Measurements from ENCODE around the gene RBPJL. TPM values are rescaled to one million over a fixed set of nuclear protein-coding genes. Genes with fewer than 3 reads are reported as not detected.
A peak's percentile ranks its signal among the peaks of the same experiment; 100 is the strongest.

The RBPJL gene
- total RNA-seq, 1 donor from 2014 or later: not detected

GRCh38 chr20:45365444-45365970, 58.9 kb downstream of the RBPJL start:
- DNase-seq: no peak
- Mint-ChIP-seq H3K9me3 (no peaks in the 10 kb centered on the region), H3K4me3 (peak overlapping the region; percentile 4), H3K36me3 (ENCODE audit: low read depth) (peaks cover 49% of the 10 kb centered on the region), H3K27ac (no peak overlapping the region), H3K27me3 (no peaks in the 10 kb centered on the region), H3K4me1 (peaks cover 76% of the 10 kb centered on the region)
- ChIA-PET POLR2A (interaction anchor here (0.6 to 6.1 kb wide), 3 partner anchors 51 to 764 kb away, joined by 3 to 74 read pairs (median 41); partner anchors contain the start of gene PIGT), CTCF (interaction anchor here (0.8 to 22.9 kb wide), 2 partner anchors 8 to 69 kb away, joined by 3 to 534 read pairs; no protein-coding TSS in a partner anchor)
- no peak for TF ChIP-seq CTCF (IDR thresholded peaks at IDR 0.05)
- intact Hi-C loops (cut with micrococcal nuclease): loop anchor here (5.0 to 10.0 kb wide), 3 partner anchors 398 to 989 kb away; partner anchors contain the start of gene STK4
- ATAC-seq (ENCODE audit: low read depth): no peak

GRCh38 chr20:45366192-45366591, 59.6 kb downstream of the RBPJL start:
- intact Hi-C loops (cut with micrococcal nuclease): loop anchor here (5.0 to 10.0 kb wide), 3 partner anchors 399 to 989 kb away; partner anchors contain the start of gene STK4
- no peak for TF ChIP-seq CTCF (IDR thresholded peaks at IDR 0.05)
- Mint-ChIP-seq H3K27me3 (no peaks in the 10 kb centered on the region), H3K27ac (no peak overlapping the region), H3K4me3 (no peak overlapping the region), H3K36me3 (ENCODE audit: low read depth) (peaks cover 54% of the 10 kb centered on the region), H3K9me3 (no peaks in the 10 kb centered on the region), H3K4me1 (peaks cover 82% of the 10 kb centered on the region)
- DNase-seq: no peak
- ChIA-PET POLR2A (interaction anchor here (4.4 to 6.1 kb wide), 2 partner anchors 51 to 70 kb away, joined by 41 to 74 read pairs; partner anchors contain the start of gene PIGT), CTCF (interaction anchor here (0.6 to 22.9 kb wide), 2 partner anchors 69 to 829 kb away, joined by 4 to 534 read pairs; no protein-coding TSS in a partner anchor)
- ATAC-seq (ENCODE audit: low read depth): no peak

GRCh38 chr20:45366631-45367030, 60.0 kb downstream of the RBPJL start:
- ChIA-PET POLR2A (interaction anchor here (3.0 to 6.1 kb wide), 3 partner anchors 50 to 70 kb away, joined by 29 to 74 read pairs (median 41); partner anchors contain the start of gene PIGT), CTCF (interaction anchor here (0.6 to 22.9 kb wide), 3 partner anchors 68 to 829 kb away, joined by 4 to 534 read pairs (median 9); no protein-coding TSS in a partner anchor)
- no peak for ATAC-seq (ENCODE audit: low read depth)
- H3K4me3 Mint-ChIP-seq: peak overlapping the region; percentile 41
- H3K36me3 Mint-ChIP-seq (ENCODE audit: low read depth): peaks cover 56% of the 10 kb centered on the region
- TF ChIP-seq CTCF (IDR thresholded peaks at IDR 0.05): no peak
- H3K4me1 Mint-ChIP-seq: peaks cover 86% of the 10 kb centered on the region
- no peaks in the 10 kb centered on the region for H3K9me3 Mint-ChIP-seq
- intact Hi-C loops (cut with micrococcal nuclease): loop anchor here (5.0 to 10.0 kb wide), 3 partner anchors 399 to 988 kb away; partner anchors contain the start of gene STK4
- H3K27ac Mint-ChIP-seq: peak overlapping the region; percentile 86
- DNase-seq: no peak
- H3K27me3 Mint-ChIP-seq: no peaks in the 10 kb centered on the region

- peak overlapping the region; percentile 86 for H3K27ac Mint-ChIP-seq
- no peaks in the 10 kb centered on the region for H3K27me3 Mint-ChIP-seq
- no peak for TF ChIP-seq CTCF (IDR thresholded peaks at IDR 0.05)
- peak overlapping the region; percentile 41 for H3K4me3 Mint-ChIP-seq
- POLR2A ChIA-PET: interaction anchor here (1.6 to 6.1 kb wide), 4 partner anchors 39 to 70 kb away, joined by 6 to 41 read pairs (median 21); partner anchors contain the start of gene PIGT
- no peaks in the 10 kb centered on the region for H3K9me3 Mint-ChIP-seq
- CTCF ChIA-PET: interaction anchor here (0.6 to 22.9 kb wide), 3 partner anchors 68 to 828 kb away, joined by 4 to 534 read pairs (median 9); no protein-coding TSS in a partner anchor
- peaks cover 90% of the 10 kb centered on the region for H3K4me1 Mint-ChIP-seq
- intact Hi-C loops (cut with micrococcal nuclease): loop anchor here (5.0 to 10.0 kb wide), 3 partner anchors 400 to 988 kb away; partner anchors contain the start of gene STK4
- no peak for ATAC-seq (ENCODE audit: low read depth)
- peaks cover 56% of the 10 kb centered on the region for H3K36me3 Mint-ChIP-seq (ENCODE audit: low read depth)
- DNase-seq: no peak
These were observed 60.5 kb downstream of the RBPJL start for GRCh38 chr20:45367126-45367525.

Other genes with a start within 250 kb of the RBPJL start
- gene KCNS1, start 205.7 kb upstream of the RBPJL start, total RNA-seq: not detected in 2 replicates
- gene WFDC5, start 191.7 kb upstream of the RBPJL start, total RNA-seq: not detected in 2 replicates
- not detected in 2 replicates for gene WFDC12, start 182.4 kb upstream of the RBPJL start, total RNA-seq
- not detected in 2 replicates for gene PI3, start 131.9 kb upstream of the RBPJL start, total RNA-seq
- gene SEMG1, start 99.8 kb upstream of the RBPJL start, total RNA-seq: not detected in 2 replicates
- gene SEMG2, start 85.5 kb upstream of the RBPJL start, total RNA-seq: not detected in 2 replicates
- not detected in 2 replicates for gene SLPI, start 52.3 kb upstream of the RBPJL start, total RNA-seq
- gene MATN4, start 1.5 kb downstream of the RBPJL start, total RNA-seq: not detected in 2 replicates
- gene SDC4, start 41.6 kb downstream of the RBPJL start, total RNA-seq: not detected in 2 replicates
- gene SYS1, start 56.3 kb downstream of the RBPJL start, total RNA-seq: 31.7 and 35.2 TPM in 2 replicates
- not detected in 2 replicates for gene TP53TG5, start 71.5 kb downstream of the RBPJL start, total RNA-seq
- gene DBNDD2, start 101.4 kb downstream of the RBPJL start, total RNA-seq: 2.6 and 2.7 TPM in 2 replicates
- gene PIGT, start 109.3 kb downstream of the RBPJL start, total RNA-seq: 65.8 and 74.5 TPM in 2 replicates
- 0.71 TPM in 1 of 2 replicates, not detected in the other for gene WFDC2, start 162.9 kb downstream of the RBPJL start, total RNA-seq
- gene SPINT3, start 208.8 kb downstream of the RBPJL start, total RNA-seq: not detected in 2 replicates
- not detected in 2 replicates for gene WFDC6, start 232.6 kb downstream of the RBPJL start, total RNA-seq
- not detected in 2 replicates for gene EPPIN, start 240.6 kb downstream of the RBPJL start, total RNA-seq

All from activated B cell treated with CpG ODN at 0.5 μM for 24 hours (primary cell).